AG20443 (cell line): ENCODE results near the gene GPRC5A.

Experiments
- DNase-seq: peaks from one replicate; pipeline ENCODE4 v3.0.0; 2012; ENCODE audit warnings: low spot score, mixed read lengths

Gene GPRC5A

DNA sequence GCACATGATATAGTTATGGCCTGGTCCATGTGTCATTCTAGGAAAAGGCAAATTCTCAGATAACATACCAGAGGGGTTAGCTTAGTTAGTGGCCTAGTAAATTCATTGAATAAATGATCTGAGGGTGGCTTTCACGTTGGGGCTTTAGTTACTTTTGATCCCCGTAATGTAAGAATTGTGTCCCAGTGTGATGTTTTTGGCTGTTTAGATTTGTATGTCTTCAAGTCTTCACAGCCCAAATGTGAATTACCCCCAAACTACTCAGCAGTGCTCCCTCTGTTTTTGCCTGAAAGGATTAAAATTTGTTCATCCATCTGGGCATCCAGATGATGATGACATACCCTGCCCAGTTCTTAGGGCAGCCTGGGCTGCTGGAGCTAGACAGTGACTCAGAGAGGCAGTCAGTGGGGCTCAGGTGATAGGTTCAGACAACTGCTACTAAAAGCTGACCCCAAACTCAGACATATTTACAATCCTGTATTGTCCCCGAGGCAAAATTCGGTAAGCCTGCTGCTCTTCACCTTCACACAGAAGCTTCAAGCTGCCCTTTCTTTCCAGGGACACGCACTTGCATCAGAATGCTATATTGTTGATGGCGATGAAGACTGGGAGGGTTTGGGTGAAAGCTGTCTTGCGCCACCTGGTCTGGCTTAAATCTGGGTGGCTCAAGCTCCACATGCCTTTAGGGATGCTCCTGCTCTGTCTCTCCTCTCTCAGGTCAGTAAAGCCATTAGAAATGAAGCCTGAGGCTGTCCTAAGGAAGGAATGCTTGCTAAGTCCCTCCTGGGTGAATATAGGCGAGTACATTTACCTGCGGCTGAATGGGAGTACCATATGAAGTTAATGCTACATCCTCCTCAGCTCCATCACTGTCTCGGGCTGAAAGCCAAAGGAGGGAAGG lies 50.3 kb downstream of the GPRC5A start:
- DNase-seq: no peak

DNA sequence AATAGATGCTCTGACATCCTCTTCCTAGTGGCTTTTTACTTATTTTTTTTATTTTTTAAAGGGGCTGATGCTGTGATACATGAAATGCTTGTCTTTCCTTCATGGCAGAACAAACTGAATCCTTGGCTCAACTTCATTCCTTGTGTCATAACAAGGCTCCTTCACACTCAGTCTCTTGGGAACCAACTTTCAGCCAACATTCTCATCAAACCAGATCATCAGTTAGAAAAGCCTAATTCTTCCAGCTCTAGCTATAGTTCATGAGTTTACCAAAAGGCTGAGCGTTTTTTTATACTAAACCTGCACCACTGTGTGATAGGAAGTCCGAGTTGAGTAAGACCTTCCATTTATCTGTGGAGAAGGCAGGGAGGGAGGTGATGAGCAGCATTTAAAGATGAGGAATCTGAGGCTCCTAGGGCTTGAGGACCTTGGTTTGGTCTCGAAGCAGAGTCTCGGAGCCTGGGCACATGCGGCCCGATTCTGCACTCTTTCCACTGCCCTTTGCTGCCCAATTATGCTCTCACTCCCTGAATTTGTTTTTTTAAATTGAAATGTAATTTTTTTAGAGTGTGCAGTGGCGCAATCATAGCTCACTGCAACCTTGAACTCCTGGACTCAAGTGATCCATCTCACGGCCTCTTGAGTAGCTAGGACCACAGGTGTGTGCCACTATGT lies 52.4 kb downstream of the GPRC5A start:
- DNase-seq: peak; percentile 58

DNA sequence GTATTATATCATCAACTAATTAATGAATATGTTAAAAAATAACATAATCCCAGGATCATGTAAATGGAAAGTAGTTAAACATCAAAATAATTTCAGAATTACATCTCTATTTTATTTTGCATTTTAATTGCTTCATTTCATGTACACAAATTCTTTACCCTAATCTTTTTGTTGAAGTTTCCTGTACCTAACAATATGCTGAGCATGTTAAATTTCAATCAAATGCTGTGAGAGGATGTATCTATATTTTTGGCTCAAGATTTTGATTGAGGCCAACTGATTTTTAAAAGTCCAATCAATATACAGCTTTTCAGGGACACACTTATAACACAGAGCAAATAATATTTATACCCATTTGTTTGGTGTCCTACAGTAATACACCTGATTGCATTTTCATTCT lies 54.2 kb downstream of the GPRC5A start:
- DNase-seq: no peak

DNA sequence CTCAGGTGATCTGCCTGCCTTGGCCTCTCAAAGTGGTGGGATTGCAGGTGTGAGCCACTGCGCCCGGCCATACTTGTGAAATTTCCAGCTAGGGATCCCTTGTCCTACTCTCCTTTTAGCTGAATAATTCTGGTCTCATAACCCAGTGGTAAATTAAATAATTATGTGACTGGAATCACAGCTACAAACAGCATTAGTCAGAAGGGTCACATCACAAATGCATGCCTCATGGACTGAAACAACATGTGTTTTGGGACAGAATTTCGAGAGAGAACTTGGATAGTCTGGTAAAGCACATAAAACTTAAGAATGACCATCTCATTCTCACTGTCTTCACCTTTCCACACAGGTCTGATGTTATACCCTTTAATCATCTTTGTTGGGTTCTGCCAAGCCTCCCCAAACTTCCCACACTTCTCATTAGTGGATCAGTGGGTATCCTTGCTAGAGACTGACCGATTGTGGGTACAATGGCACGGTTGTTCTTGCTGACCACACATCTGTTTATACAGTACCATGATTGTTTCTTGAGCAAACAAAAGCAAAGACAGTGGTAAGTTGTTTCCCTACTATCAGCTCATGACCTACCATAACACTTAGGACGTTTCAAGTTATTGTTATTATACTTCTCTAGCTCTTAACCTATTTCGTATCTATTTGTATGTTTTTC lies 55.5 kb downstream of the GPRC5A start:
- peak; percentile 70 for DNase-seq

DNA sequence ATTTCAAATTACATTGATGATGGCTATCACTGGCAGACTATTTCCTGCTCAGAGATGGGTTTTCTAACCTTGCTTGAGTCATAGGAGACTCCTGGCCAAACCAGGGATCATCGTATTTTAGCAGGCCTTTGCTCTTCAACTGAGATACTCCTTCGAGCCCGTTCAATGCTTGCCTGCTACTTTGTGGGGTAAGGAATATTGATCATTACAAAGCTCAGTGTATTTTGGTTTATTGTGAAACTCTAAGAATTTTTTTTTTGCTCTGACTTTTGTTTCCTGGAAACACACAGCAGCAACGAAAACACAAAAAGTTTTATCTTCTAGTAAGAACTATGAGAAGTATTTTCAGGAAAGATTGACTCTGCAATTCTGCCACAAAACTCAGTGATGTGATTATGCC lies 56.5 kb downstream of the GPRC5A start:
- DNase-seq: no peak

DNA sequence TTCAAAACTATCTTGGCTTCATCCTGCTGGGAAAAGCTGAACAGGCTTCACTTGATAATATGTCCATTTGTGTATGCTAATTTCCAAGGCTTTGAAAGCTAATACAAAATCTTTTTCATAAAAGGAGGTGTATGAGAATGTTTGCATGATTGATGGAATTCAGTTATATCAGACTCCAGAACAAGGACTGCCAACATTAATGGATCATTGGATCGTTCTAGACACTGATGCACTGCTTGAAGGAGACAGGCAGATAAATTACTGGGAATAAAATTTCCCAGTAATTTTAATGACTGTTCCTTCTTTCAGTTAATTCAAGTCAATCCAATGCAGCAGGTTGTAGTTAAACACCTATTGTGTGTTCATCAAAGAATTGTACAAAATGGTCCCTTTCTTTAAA lies 60.1 kb downstream of the GPRC5A start:
- DNase-seq: no peak

DNA sequence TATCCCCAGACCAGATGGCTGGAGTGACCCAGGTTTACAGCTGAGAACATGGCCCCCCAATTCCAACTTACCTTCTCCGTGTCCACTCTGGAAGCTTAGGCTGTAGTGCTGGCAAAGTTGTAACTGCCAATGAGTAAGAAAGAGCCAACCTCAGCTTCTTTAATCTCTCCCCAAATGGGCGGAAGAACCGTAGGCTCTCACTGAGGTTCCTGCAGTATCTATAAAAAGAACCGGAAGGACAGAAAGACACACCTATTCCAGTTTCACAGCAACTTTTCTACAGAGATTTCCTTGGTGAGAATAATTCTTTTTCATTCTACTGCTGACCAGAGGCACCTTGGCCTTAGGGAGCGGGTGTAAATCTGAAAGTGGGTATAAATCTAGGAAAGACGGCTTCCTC lies 60.7 kb downstream of the GPRC5A start, which contains the start of gene GPRC5D:
GPRC5D (minus strand) TSS at position 135 of the 400 bp plus-strand sequence. CDS start 1,786 bp downstream, outside the sequence.
- DNase-seq: no peak

DNA sequence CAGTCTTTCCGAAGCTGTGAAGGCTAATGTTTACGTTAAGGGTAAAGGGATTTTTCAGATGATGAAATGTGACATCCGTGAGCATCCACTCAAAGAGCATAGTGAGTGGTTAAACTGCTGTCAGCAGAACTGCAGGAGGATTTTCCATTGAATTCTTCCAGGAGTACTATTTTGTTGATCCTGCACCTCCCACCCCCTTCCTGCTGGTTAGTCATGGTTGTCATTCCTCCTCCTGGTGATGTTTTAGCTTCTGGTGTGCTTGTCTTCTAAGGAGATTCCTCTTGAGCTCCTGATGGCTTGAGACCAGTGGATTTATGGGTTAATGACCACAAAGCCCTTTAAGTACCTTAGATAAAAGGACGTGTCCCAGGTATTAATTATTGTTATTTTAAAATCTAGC lies 63.0 kb downstream of the GPRC5A start:
- DNase-seq: peak; percentile 20

DNA sequence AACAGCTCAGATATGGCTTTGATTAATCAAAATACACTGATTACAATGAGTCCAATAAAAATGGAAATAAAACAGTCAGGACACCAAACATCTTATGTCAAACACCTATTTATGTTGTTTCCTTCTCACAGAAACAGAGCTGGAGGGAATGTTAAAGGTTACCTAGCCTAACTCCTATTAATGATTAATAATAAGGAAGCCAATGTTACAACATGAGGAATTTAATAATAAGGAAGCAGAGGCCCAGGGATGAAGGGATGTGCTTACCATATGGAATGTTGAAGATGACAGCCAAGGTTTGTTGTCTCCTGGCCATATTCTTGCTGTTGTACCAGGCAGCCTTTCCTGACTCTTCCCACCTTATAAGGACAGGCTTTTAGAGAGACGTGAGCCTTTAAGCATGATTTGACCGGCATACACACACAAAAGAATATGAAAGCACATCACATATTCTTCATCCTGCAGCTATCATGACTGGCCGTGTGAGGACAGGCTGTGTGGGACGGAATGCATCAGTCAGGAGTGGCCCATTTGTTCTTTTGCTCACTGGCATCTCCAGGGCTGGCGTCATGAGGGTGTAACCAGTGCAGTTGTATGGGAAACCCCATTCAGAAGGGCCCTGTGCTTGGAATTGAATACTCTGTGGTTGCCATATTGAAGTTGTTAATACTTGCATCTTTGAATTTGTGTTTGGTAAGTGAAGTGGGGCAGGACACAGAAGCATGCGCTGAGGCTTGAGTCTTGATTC lies 63.7 kb downstream of the GPRC5A start:
- DNase-seq: no peak

DNA sequence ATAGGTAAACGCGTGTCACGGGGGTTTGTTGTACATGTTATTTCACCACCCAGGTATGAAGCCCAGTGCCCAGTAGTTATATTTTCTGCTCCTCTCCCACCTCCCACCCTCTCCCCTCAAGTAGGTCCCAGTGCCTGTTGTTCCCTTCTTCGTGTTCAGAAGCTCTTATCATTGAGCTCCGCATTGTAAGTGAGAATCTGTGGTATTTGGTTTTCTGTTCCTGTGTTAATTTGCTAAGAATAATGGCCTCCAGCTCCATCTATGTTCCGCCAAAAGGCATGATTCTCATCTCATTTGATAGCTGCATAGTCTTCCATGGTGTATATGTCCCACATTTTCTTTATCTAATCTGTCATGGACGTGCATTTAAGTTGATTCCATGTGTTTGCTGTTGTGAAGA lies 67.5 kb downstream of the GPRC5A start:
- no peak for DNase-seq

DNA sequence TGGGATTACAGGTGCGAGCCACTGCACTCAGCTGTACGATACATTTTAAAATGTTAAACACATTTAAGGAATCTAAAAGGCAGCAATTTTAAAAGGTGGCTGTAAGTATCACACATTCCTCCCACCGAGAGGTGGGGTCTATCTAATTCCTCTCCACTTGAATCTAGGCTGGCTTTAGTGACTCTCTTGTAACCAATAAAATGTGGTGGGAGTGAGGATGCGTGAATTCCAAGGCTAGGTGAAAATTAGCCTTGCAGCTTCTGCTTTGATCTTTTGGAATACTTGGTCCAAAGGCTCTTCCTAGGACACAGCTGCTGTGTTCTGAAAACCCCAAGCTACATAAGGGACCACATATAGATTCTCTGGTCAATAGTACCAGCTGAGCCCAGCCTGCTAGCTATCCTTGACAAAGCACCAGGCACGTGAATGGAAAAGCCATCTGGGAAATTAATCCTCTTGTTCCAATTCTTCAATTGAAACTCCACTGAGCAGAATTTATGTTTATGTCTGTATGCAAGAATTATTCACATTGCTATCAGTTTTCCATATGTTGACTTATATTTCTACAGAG lies 69.4 kb downstream of the GPRC5A start:
- DNase-seq: no peak

DNA sequence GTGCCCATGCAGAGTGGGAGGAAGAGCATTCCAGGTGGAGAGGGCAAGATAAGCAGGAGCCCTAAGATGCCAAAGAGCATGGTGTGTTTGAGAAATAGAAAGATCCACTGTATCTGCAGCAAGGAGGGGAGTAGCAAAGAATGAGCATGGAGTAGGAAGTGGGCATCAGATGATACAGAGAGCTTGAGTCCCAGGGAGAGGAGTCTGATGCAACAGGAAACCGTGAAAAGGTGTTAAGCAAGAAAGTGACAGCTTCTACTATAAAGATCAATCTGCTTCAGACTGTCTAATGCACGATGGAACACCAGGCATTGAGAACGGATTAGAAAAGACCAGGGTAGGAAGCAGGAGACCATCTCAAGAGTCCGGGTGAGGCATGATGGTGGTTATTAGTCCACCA lies 72.9 kb downstream of the GPRC5A start:
- DNase-seq: no peak

DNA sequence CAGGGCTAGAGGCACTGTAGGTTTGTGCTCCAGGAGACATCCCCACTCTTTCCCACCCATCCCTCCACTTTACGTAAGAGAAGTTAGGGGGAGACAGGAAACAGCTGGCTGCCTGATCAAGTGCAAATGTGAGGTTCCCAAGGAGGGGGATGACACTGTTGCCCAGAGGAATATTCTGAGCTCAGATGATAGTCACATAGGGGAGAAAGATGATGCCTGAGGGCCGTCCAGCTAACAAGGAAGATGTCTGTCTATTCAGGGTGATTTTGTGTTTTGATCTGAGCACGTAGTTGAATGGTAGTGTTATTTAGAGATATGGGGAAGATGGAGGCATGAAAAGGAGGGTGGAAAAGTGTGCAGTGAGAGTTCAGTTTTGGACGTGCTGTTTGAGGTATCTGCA lies 74.5 kb downstream of the GPRC5A start:
- no peak for DNase-seq
